Activated CD8-positive, alpha-beta T cell treated with anti-CD3 and anti-CD28 coated beads for 36 hours (primary cell): Measurements from ENCODE around the gene AP3B1. TPM values are rescaled to one million over a fixed set of nuclear protein-coding genes. Genes with fewer than 3 reads are reported as not detected.

Experiments used
- ATAC-seq: fragments of 200-7000 bp; cut with Tn5 transposase; one replicate; pipeline ENCODE4 v1.10.0; 2021; ENCODE audit warnings: mild to moderate bottlenecking, moderate library complexity
- CTCF ChIA-PET: fragments of 350-600 bp; sonication (Branson Sonifier 250); formaldehyde crosslinking; loops from one replicate; lab custom pipeline; 2021; ENCODE audit warnings: antibody characterized with exemption; lab: Charles Lee
- POLR2A ChIA-PET: fragments of 350-600 bp; sonication (Branson Sonifier 250); formaldehyde crosslinking; loops from one replicate; lab custom pipeline; 2021; ENCODE audit warnings: antibody characterized with exemption; lab: Charles Lee
- DNase-seq: peaks from one replicate; pipeline ENCODE4 v3.0.0-alpha.2; 2020
- H3K27ac Mint-ChIP-seq: one replicate; pipeline ENCODE4 v1.8.0; 2021; ENCODE audit warnings: mild to moderate bottlenecking, mixed read lengths
- H3K27me3 Mint-ChIP-seq: one replicate; pipeline ENCODE4 v1.8.0; 2021; ENCODE audit warnings: mixed read lengths
- H3K36me3 Mint-ChIP-seq: one replicate; pipeline ENCODE4 v1.8.0; 2021; ENCODE audit warnings: low read depth, mixed read lengths
- H3K4me1 Mint-ChIP-seq: one replicate; pipeline ENCODE4 v1.8.0; 2021; ENCODE audit warnings: low read depth, mixed read lengths
- H3K4me3 Mint-ChIP-seq: one replicate; pipeline ENCODE4 v1.8.0; 2021; ENCODE audit warnings: mild to moderate bottlenecking, moderate library complexity, mixed read lengths
- H3K9me3 Mint-ChIP-seq: one replicate; pipeline ENCODE4 v1.8.0; 2021; ENCODE audit warnings: mixed read lengths
- CTCF ChIP-seq: fragments of 200-600 bp; IDR thresholded peaks from one replicate; pipeline ENCODE4 v1.8.0; 2022; ENCODE audit warnings: antibody characterized with exemption, mild to moderate bottlenecking
- intact Hi-C: fragments of 100-400 bp; cut with micrococcal nuclease; formaldehyde crosslinking; loops from one replicate; pipeline ENCODE4 v1.10.0; 2022
- total RNA-seq, 2 experiments: library from RNA; stranded (reverse); gene quantifications; one replicate each; pipeline ENCODE4 v1.2.3, GENCODE V29; 2021

Gene AP3B1
- total RNA-seq, 2 experiments from 2014 or later: 33.0 to 34.4 TPM

DNA sequence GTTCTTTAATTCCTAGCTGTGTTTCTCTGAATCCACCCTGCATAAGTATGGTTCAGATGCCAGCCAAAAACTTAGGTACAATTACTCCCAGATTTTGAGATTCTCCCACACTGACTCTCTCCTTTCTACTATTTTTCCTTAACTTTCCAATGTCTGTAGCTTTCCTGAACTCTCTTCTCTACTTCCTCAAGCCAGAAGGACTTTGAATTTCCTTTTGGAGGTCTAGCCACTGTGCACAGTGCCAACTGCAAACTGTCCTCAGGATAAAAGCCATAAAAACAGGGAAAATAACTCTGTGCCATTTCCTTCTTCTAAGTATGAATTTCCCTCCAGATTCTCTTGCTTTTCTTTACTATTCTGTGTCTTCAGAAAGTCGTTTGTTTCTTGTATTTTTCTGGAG lies 157.2 kb downstream of the AP3B1 start:
- Mint-ChIP-seq H3K27ac (no peak overlapping the region), H3K27me3 (no peaks in the 10 kb centered on the region), H3K9me3 (no peaks in the 10 kb centered on the region), H3K4me3 (no peak overlapping the region), H3K4me1 (no peaks in the 10 kb centered on the region), H3K36me3 (peaks cover 25% of the 10 kb centered on the region)
- ChIA-PET POLR2A (no interaction called here), CTCF (no interaction called here)
- no peak for TF ChIP-seq CTCF
- no peak for ATAC-seq
- no peak for DNase-seq
- intact Hi-C loops: no loop called here

- no peaks in the 10 kb centered on the region for H3K27me3 Mint-ChIP-seq
- no peak overlapping the region for H3K4me3 Mint-ChIP-seq
- DNase-seq: no peak
- ChIA-PET POLR2A (no interaction called here), CTCF (no interaction called here)
- no peaks in the 10 kb centered on the region for H3K4me1 Mint-ChIP-seq
- ATAC-seq: no peak
- no peaks in the 10 kb centered on the region for H3K9me3 Mint-ChIP-seq
- intact Hi-C loops: no loop called here
- no peak overlapping the region for H3K27ac Mint-ChIP-seq
- peaks cover 7% of the 10 kb centered on the region for H3K36me3 Mint-ChIP-seq
- no peak for TF ChIP-seq CTCF
Measured at GRCh38 chr5:78133423-78133822, 161.1 kb downstream of the AP3B1 start.

DNA sequence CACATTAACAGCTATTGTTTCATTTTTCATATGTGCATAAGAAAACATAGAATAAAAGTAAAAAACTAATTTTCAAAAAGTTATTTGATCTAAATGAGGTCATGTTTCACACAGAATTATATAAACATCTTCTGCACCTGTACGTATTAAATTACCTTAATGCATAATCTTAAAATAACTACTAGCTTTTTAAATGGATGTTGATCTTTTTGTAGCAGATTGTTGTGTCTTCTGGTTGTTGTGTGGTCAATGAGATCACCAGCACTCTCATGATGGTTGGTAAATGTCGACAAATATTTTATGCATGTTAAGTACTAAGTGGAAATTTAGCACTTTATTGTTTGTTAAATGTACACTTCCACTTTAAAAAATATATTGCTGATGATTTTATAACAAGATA lies 162.0 kb downstream of the AP3B1 start:
- H3K27ac Mint-ChIP-seq: no peak overlapping the region
- H3K4me1 Mint-ChIP-seq: no peaks in the 10 kb centered on the region
- H3K4me3 Mint-ChIP-seq: no peak overlapping the region
- POLR2A ChIA-PET: no interaction called here
- DNase-seq (no peak), ATAC-seq (no peak)
- CTCF ChIA-PET: interaction anchor here (0.7 kb wide), 1 partner anchor 1402 kb away, joined by 3 read pairs; no protein-coding TSS in a partner anchor
- no peaks in the 10 kb centered on the region for H3K9me3 Mint-ChIP-seq
- H3K36me3 Mint-ChIP-seq: peaks cover 13% of the 10 kb centered on the region
- TF ChIP-seq CTCF: no peak
- no peaks in the 10 kb centered on the region for H3K27me3 Mint-ChIP-seq
- intact Hi-C loops: no loop called here

DNA sequence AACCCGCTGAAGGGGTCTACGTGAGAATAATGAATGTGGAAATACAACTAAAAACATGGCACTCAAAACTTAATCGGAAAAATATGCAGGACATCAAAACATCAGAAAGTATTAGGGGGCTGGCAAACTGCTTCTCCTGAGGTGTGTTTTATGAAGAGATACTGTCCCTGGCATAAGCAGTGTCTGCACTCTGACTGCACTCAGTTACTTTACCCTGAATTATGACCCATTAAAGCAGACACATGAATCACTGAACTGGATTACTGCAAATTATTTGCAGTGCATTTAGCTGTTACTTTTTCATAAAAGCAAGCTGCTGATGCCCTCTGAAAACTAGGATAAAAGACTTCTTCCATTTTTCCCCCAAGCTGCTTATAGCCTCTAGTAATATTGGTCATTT lies 164.9 kb downstream of the AP3B1 start:
- H3K27me3 Mint-ChIP-seq: no peaks in the 10 kb centered on the region
- no peaks in the 10 kb centered on the region for H3K4me1 Mint-ChIP-seq
- H3K9me3 Mint-ChIP-seq: no peaks in the 10 kb centered on the region
- CTCF ChIA-PET: no interaction called here
- H3K36me3 Mint-ChIP-seq: peaks cover 18% of the 10 kb centered on the region
- POLR2A ChIA-PET: no interaction called here
- DNase-seq: no peak
- no peak for ATAC-seq
- TF ChIP-seq CTCF: no peak
- no peak overlapping the region for H3K27ac Mint-ChIP-seq
- intact Hi-C loops: no loop called here
- no peak overlapping the region for H3K4me3 Mint-ChIP-seq

- POLR2A ChIA-PET: no interaction called here
- ATAC-seq (no peak), DNase-seq (peak; percentile 3)
- TF ChIP-seq CTCF: no peak
- intact Hi-C loops: no loop called here
- H3K27me3 Mint-ChIP-seq: no peaks in the 10 kb centered on the region
- H3K9me3 Mint-ChIP-seq: no peaks in the 10 kb centered on the region
- CTCF ChIA-PET: interaction anchor here (1.3 kb wide), 1 partner anchor 11 kb away, joined by 3 read pairs; no protein-coding TSS in a partner anchor
- H3K27ac Mint-ChIP-seq: no peak overlapping the region
- H3K4me1 Mint-ChIP-seq: no peaks in the 10 kb centered on the region
- no peak overlapping the region for H3K4me3 Mint-ChIP-seq
- H3K36me3 Mint-ChIP-seq: peaks cover 24% of the 10 kb centered on the region
Measured at GRCh38 chr5:78127875-78128274, 166.6 kb downstream of the AP3B1 start.
